CD1c-positive myeloid dendritic cell (primary cell): ENCODE data around the gene TUBGCP2.
"Not testable (repeated sequence)": the region's sequence is repeated elsewhere in the genome, so short reads cannot be mapped to it uniquely, and the experiment has no call there.

ENCODE experiments used
- DNase-seq: peaks from one replicate; pipeline ENCODE4 v3.0.0-alpha.2; 2016; ENCODE audit errors: extremely low spot score

The TUBGCP2 gene

GRCh38 chr10:133325440-133326222 is 17.0 kb upstream of the TUBGCP2 start:
- DNase-seq = no peak

GRCh38 chr10:133324857-133325260 is 16.2 kb upstream of the TUBGCP2 start:
- no peak for DNase-seq

- DNase-seq = no peak
Measured at GRCh38 chr10:133324198-133324792, 15.6 kb upstream of the TUBGCP2 start.

- DNase-seq = not testable (repeated sequence)
Measured at GRCh38 chr10:133322064-133322709, 13.5 kb upstream of the TUBGCP2 start.

- not testable (repeated sequence) for DNase-seq
Measured at GRCh38 chr10:133320852-133321422, 12.3 kb upstream of the TUBGCP2 start.

- DNase-seq = peak; percentile 81
Measured at GRCh38 chr10:133318494-133319127, 9.9 kb upstream of the TUBGCP2 start.

- DNase-seq = no peak
Measured at GRCh38 chr10:133316732-133317131, 8.1 kb upstream of the TUBGCP2 start.

GRCh38 chr10:133316266-133316665 is 7.6 kb upstream of the TUBGCP2 start:
- no peak for DNase-seq

GRCh38 chr10:133315847-133316246 is 7.2 kb upstream of the TUBGCP2 start:
- DNase-seq = no peak

- no peak for DNase-seq
Measured at GRCh38 chr10:133314911-133315310, 6.2 kb upstream of the TUBGCP2 start.

- DNase-seq = no peak
Measured at GRCh38 chr10:133313192-133313591, 4.5 kb upstream of the TUBGCP2 start.

GRCh38 chr10:133312769-133313145 is 4.1 kb upstream of the TUBGCP2 start:
- no peak for DNase-seq

GRCh38 chr10:133312016-133312768 is 3.5 kb upstream of the TUBGCP2 start:
- DNase-seq = no peak

GRCh38 chr10:133311570-133311969 is 2.9 kb upstream of the TUBGCP2 start:
- DNase-seq = no peak

GRCh38 chr10:133310789-133311188 is 2.1 kb upstream of the TUBGCP2 start:
- DNase-seq = no peak

- DNase-seq = no peak
Measured at GRCh38 chr10:133310399-133310755, 1.7 kb upstream of the TUBGCP2 start.

- DNase-seq = no peak
Measured at GRCh38 chr10:133309720-133310398, 1.2 kb upstream of the TUBGCP2 start.

GRCh38 chr10:133309100-133309719 is 538 bp upstream of the TUBGCP2 start:
- DNase-seq = peak; percentile 94

GRCh38 chr10:133307776-133308420 is 774 bp downstream of the TUBGCP2 start:
- DNase-seq = peak; percentile 74

- DNase-seq = no peak
Measured at GRCh38 chr10:133306941-133307379, 1.7 kb downstream of the TUBGCP2 start.
